GM06990 (cell line): Measurements from ENCODE around the gene PDS5B.

ENCODE experiments used
- DNase-seq: peaks from one replicate; pipeline ENCODE4 v3.0.0-alpha.2; 2011; ENCODE audit not compliant: insufficient read length; ENCODE audit errors: extremely low read depth
- H3K27me3 ChIP-seq: replicated peaks from 2 replicates; pipeline ENCODE4 v1.6.0; 2011; ENCODE audit warnings: low read length; ENCODE audit not compliant: control insufficient read depth, insufficient read depth
- H3K36me3 ChIP-seq: 2 replicates; pipeline ENCODE4 v1.5.1; 2011; ENCODE audit warnings: low read length; ENCODE audit not compliant: control insufficient read depth, insufficient read depth
- H3K4me3 ChIP-seq: replicated peaks from 2 replicates; pipeline ENCODE4 v1.5.1; 2011; ENCODE audit warnings: low read depth, mild to moderate bottlenecking, control low read depth, low read length
- CTCF ChIP-seq: IDR thresholded peaks from 2 replicates; pipeline ENCODE4 v1.5.1; 2011; ENCODE audit warnings: low read length, control low read depth, mild to moderate bottlenecking, inconsistent platforms; ENCODE audit not compliant: insufficient read depth, poor library complexity, severe bottlenecking

PDS5B gene

DNA sequence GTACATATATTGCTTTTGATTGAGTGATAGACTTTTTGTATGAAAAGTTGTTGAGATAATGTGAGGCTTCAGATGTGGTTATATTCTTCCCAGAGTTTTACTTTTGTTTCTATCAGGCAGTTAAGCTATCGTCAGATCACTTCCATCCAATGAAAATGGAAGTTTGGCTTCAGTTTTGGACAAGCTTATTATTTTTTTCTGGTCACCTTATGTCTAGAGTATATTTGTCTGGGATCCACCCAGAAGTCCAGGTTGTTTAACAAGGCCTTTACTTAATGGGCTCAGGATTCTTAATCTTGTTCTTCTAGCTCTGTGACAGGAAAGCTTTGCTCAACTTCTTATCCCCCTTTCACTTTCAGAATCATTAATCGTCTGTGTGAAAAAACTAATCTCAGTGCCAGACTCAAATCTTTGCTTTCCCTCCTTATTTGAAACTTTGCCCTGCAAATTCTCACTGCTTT is 150.9 kb downstream of the PDS5B start:
- H3K4me3 ChIP-seq: peak overlapping the region; percentile 61

DNA sequence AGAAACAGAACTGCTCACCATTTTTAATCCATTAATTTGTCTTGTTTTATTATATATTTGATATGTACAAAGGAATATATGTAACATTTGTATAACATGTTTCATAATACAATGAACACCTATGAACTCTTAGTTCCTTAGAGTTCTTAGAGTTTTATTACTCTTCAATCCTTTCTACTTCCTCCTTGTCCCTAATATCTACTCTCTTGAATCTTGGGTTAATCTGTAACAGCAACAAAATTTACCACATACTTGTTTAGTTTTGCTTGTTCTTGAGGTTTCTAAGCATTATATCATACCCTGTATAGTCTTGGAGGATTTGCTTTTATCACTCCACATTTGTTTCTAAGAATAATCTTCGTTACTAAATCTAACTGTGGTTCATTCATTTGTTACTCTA is 151.4 kb downstream of the PDS5B start:
- DNase-seq: no peak
- Histone ChIP-seq H3K27me3 (no peaks in the 10 kb centered on the region), H3K4me3 (peak overlapping the region; percentile 61), H3K36me3 (no peaks in the 10 kb centered on the region; the same call in none of the 2 replicates)
- TF ChIP-seq CTCF: no peak

More for the DNA sequence above, 150.9 kb downstream of the PDS5B start:
- TF ChIP-seq CTCF: no peak
- peak; percentile 31 for DNase-seq
- Histone ChIP-seq H3K36me3 (no peaks in the 10 kb centered on the region; the same call in none of the 2 replicates), H3K27me3 (no peaks in the 10 kb centered on the region)

DNA sequence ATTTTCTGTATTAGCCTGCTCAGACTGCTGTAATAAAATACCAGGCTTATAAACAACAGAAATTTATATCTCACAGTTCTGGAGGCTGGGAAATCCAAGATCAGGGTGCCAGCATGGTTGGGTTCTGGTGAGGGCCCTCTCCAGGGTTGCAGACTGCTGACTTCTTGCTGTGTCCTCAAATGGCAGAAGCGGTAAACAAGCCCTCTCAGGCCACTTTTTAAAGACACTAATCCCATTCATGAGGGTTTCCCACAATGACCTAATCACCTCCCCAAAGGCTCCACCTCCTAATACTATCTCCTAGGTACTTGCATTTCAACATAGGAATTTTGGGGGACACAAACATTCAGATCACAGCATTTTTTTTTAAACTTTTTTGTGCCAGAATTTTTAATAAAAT is 159.3 kb downstream of the PDS5B start:
- Histone ChIP-seq H3K4me3 (no peak overlapping the region), H3K36me3 (no peaks in the 10 kb centered on the region; the same call in none of the 2 replicates), H3K27me3 (no peaks in the 10 kb centered on the region)
- no peak for DNase-seq
- TF ChIP-seq CTCF: no peak

- DNase-seq: no peak
- H3K36me3 ChIP-seq: no peaks in the 10 kb centered on the region; the same call in 1 of the 2 replicates
- TF ChIP-seq CTCF: no peak
- no peaks in the 10 kb centered on the region for H3K27me3 ChIP-seq
- no peak overlapping the region for H3K4me3 ChIP-seq
These were observed 160.2 kb downstream of the PDS5B start for GRCh38 chr13:32746474-32746873.

DNA sequence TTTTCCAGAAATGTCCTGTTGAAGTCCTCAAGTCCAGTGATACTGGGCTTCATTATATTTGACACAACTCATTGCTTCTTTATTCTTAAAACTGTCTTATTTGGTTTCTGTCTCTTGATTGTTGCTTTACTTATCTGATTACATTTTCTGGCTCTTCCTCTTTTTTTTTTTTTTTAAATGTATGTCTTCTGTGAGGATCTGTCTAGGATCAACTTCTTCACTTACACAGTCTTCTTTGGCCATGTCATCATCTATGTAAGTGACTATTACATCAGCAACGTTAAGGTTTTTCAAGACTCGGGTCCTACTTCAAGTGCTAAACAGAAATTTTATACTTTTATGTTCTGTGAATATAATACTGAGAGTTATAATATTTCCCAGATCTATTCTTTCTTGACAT is 162.1 kb downstream of the PDS5B start:
- DNase-seq: no peak
- no peak for TF ChIP-seq CTCF
- H3K4me3 ChIP-seq: no peak overlapping the region
- no peaks in the 10 kb centered on the region for H3K27me3 ChIP-seq
- peaks cover 2% of the 10 kb centered on the region for H3K36me3 ChIP-seq

GRCh38 chr13:32751340-32751739 is 165.1 kb downstream of the PDS5B start:
- Histone ChIP-seq H3K27me3 (no peaks in the 10 kb centered on the region), H3K4me3 (no peak overlapping the region), H3K36me3 (peaks cover 2% of the 10 kb centered on the region)
- TF ChIP-seq CTCF: no peak
- no peak for DNase-seq
